GM18909 (cell line): ENCODE measurements around the gene VAV2.
"Not testable (repeated sequence)": the region's sequence is repeated elsewhere in the genome, so short reads cannot be mapped to it uniquely, and the experiment has no call there.

Source experiments
- ATAC-seq: cut with Tn5 transposase; IDR thresholded peaks from one replicate; pipeline ENCODE4 v1.9.1; 2021; ENCODE audit warnings: mild to moderate bottlenecking; ENCODE audit not compliant: unreplicated experiment, poor library complexity

Gene VAV2

GRCh38 chr9:133997584-133997983, 5.5 kb upstream of the VAV2 start:
- no peak for ATAC-seq

- ATAC-seq: no peak
These were observed 4.7 kb upstream of the VAV2 start for GRCh38 chr9:133996531-133997520.

- no peak for ATAC-seq
These were observed 3.1 kb upstream of the VAV2 start for GRCh38 chr9:133995012-133995896.

DNA sequence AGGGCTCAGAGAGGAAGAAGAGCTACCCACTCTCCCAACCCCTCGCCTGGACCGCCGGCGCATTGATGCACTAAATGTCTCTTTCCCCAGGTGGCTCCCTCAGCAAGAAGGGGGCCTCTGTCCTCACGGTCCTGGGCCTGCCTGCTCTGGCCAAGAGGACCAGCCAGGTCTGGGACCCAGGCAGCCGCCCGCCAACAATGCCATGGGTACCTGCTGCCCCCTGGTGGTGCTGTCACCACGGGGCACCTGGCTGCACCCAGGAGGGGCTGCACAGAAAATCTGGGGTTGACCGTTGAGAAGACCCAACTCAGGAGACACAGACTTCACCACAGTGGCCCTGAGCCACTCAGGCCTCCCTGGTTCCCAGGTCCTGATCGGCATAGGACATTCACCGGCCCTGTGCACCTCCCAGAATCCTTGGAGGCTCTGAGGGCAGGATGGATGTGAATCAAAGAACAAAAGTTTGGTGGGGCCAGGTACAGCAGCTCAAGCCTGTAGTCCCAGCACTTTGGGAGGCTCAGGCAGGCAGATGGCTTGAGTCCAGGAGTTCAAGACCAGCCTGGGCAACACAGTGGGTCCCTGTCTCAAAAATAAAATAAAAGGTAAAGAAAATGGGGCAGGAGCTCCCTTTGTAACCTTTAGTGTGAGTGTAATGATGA, 2.4 kb upstream of the VAV2 start:
- no peak for ATAC-seq

GRCh38 chr9:133993635-133994253, 1.6 kb upstream of the VAV2 start:
- ATAC-seq: no peak

DNA sequence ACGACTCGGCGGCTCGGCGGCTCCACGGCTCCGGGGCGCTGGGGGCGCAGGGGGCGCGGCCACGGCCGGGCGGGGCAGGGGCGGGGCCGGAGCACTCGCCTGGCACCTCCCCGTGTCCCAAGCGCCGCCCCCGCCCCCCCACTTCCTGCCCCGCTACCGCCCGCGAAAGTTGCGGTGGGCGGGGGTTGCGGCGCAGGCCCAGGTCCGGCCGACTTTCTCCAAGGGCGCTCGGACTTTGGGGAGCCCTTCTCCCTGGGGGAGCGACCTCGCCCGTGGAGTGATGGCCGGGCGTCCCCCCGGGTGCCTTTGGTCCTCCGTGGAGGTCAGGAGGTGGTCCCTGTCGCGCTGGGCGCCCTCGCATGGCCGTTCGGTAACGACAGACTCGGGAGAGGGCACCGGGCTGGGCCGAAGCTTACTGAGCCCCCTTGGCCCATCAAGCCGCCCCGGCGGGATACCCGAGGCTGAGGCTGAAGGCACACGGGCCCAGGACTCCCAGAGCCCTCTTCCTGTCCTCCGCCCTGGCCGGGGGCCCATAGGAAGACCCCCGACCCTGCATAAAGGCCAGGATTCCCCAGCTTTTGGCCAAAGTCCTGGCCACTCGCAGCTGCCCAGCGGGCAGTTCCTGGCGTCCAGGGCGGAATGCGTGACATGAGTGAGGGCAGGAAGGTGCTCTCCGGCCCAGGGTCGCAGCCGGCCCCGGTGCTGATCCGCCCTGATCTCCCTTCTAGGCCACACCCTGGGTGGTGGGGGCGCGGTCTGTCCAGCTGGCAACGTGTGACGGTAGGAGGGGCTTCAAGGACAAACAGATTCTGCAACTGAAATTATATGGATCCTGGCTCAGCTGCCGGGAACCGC, 883 bp upstream of the VAV2 start:
- ATAC-seq: peak; percentile 56

- ATAC-seq: peak; percentile 9
These were observed 756 bp downstream of the VAV2 start for GRCh38 chr9:133991214-133991921.

DNA sequence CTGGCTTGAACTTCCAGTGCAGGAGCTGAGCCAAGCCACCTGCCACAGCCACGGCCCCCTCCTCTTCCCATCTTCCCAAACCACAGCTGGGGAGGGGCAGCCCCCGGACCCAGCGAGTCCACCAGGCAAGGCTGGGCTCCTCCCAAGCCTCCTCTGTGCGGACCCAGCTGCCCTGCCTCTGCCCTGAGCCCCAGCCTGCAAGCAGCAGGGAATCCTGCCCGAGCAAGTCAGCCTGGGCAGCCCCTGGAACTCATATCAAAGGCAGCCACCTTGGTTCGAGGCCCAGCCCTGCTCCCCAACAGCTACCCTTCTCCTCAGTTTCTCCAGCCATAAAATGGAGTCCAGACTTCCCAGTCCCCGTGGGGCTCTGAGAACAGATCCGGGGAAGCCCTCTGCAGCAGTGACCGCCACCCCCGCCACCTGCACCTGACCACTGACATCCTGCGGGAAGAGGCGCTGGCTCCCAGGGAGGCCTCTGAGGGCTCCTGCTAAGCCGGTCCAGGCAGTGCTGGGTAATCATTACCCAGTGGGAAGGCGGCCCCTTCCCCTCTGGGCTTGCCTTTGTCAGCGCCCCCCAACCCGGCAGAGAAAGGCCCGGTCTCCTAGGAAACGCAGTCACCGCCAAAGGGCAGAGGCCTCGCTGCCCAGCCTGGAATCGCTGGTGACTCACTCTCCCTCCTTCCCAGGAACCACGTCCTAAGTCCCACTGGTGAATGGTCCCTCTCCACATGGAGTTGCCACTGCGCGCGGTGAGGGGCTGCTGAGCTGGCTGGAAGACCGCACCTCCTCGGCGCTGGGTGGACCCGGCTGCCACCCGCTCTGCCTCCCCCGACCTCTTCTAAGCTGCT, 1.5 kb downstream of the VAV2 start:
- no peak for ATAC-seq

DNA sequence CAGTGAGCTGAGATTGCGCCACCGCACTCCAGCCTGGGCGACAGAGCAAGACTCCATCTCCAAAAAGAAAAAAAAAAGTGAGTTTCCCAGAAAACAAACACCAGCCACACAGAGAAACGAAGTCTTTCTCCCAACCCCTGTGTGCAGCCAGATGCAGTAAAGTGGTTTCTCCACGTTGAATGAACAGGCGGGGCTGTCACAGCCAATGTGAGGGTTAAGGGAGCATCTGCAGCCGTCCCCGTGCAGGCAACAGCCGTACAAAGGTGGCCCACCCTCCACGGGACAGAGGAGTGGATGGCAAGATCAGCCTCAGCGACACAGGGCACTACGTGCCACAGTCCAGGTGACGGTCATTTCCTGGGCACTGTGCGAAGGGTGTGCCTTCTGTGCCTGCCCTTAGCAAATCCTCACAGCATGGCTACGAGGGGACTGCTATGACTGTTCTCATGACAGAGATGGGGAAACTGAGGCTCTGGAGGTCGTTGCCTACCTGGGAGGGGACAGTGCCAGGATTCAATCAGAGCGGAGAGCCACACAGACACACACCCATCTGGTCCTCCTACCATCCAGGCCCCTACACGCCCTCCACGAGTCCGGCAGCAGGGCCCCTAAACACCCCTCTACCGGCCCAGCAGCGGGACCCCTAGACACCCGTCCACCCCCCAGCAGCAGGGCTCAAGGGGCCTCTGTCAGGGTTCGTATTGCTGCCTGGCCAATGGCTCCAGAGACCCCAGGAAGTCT, 2.3 kb downstream of the VAV2 start:
- no peak for ATAC-seq

DNA sequence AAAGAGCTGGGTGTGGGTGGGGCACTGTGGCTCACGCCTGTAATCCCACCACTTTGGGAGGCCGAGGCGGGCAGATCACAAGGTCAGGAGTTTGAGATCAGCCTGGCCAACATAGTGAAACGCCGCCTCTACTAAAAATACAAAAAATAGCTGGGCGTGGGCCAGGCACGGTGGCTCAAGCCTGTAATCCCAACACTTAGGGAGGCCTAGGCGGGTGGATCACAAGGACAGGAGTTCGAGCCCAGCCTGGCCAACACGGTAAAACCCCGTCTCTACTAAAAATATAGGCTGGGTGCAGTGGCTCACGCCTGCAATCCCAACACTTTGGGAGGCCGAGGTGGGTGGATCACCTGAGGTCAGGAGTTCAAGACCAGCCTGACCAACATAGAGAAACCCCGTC, 3.4 kb downstream of the VAV2 start:
- not testable (repeated sequence) for ATAC-seq

GRCh38 chr9:133987946-133988665, 4.0 kb downstream of the VAV2 start:
- no peak for ATAC-seq

DNA sequence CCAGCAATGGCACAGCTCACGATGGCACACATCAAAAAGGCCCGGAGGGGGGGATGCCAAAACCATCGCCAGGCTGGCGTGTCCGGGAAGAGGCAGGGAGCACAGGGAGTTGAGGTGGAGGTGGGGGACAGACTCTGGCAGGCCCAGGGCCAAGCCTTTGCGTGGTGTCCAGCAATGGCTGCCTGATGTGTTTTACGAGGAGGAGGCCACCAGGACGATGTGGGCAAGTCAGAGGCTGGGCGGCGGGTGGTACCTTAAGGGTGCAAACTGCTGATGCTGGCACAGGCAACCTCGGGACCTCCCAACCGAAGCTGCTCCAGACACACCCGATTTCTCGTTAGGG, 4.7 kb downstream of the VAV2 start:
- no peak for ATAC-seq

DNA sequence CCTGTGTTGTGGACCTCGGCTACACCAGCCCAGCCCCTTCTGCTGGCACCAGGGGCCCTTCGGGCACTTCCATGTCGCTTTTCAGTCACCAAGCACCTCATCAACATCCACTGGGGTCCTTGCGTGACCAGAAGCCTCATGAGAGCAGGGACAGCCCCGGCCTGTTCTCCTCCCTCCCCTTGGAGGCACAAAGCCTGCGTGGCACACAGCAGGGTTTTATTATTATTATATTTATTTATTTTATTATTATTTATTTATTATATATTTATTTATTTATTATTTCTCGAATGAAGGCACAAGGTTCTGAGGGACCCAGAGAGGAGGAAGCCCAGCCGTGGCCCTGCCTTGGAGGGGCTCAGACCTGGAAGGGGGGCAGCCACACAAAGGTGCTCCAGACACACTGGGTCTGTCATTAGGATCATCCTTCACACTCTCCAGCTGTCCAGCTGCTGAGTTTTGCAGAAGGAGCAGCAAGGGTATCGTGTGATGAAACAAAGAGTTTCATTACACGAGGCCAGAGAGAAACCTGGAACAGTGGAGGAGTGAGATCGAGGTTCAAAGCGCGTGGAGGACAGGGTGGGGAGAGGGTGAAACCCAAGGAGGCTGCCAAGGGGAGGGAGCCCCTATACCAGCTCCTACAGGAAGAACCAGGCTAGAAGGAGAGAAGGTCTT, 5.2 kb downstream of the VAV2 start:
- no peak for ATAC-seq

GRCh38 chr9:133986061-133986460, 6.1 kb downstream of the VAV2 start:
- ATAC-seq: no peak

DNA sequence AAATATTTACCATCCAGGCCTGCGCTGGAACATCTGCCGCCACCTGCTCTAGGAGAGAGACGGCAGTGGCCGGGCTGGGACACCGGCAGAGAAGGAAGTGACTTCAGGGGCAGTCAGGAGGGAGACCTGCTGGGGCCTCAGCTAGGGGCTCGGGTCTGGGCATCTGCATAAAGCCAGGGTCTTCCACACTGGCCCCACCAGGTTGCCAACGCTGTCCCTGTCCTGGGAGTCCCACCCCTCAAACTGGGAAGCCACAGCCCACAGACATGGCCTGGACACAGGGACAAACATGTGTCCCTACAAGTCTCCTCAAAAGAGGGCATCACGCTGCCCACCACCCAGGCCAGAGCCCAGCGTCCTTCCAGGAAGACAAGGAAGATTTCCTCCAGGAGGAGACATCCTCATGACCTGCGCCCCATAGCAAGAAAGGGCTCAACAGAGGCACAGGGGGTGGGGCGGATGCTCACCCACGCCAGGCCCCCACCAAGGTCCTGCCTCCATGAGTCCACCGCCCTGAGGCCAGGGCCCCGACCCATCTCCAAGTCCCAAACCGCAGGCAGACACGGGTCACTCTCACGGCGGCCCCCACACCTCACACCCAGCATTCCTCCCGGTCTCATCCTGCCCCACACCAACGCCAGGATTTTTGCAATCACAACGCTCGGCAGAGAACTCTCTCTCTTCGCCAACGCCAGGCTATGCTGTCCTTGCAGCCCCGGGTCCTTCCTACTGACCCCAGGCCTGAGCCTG, 9.0 kb downstream of the VAV2 start:
- no peak for ATAC-seq
